Thyroid gland (tissue), 4 donors: ENCODE data around the gene EDIL3.

Source experiments
- POLR2A ChIP-seq, 2 donors: fragments of 450-650 bp; IDR thresholded peaks; one replicate each; pipeline ENCODE4 v1.6.1; 2017; ENCODE audit warnings: antibody characterized with exemption in 2 of 2, mild to moderate bottlenecking in 2 of 2, moderate library complexity in 1 of 2
- TF ChIP-seq, protein P1 (sequence below), 6 experiments: fragments of 200-600 bp in 3 of 6; fragments of 450-650 bp in 3 of 6; sonication (generic) in 3 of 6; IDR thresholded peaks; one replicate each; pipeline ENCODE4 v1.5.1; 2016 to 2019; ENCODE audit warnings: antibody characterized with exemption in 6 of 6, mild to moderate bottlenecking in 2 of 6, inconsistent platforms in 1 of 6, moderate library complexity in 1 of 6

DNA sequence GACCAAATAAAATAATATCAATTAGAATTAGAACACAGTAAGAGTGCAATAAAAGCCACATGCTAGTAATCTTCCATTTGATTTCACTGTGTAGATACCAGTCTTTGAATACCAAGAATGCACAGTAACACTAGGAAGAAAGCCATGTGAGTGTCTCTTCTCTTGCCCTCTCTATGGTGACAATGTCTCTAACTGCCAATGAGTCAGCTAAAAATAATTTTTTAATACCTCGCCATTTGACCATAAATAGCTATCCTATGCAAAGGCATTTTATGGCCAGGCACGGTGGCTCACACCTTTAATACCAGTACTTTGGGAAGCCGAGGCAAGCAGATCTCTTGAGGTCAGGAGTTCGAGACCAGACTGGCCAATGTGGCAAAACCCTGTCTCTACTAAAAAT, 30.6 kb downstream of the EDIL3 start:
- TF ChIP-seq, protein P1, sequence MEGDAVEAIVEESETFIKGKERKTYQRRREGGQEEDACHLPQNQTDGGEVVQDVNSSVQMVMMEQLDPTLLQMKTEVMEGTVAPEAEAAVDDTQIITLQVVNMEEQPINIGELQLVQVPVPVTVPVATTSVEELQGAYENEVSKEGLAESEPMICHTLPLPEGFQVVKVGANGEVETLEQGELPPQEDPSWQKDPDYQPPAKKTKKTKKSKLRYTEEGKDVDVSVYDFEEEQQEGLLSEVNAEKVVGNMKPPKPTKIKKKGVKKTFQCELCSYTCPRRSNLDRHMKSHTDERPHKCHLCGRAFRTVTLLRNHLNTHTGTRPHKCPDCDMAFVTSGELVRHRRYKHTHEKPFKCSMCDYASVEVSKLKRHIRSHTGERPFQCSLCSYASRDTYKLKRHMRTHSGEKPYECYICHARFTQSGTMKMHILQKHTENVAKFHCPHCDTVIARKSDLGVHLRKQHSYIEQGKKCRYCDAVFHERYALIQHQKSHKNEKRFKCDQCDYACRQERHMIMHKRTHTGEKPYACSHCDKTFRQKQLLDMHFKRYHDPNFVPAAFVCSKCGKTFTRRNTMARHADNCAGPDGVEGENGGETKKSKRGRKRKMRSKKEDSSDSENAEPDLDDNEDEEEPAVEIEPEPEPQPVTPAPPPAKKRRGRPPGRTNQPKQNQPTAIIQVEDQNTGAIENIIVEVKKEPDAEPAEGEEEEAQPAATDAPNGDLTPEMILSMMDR (IDR thresholded peaks at IDR 0.05): no peak
- no peak for TF ChIP-seq POLR2A (IDR thresholded peaks at IDR 0.05)
